Femur (tissue), 1 donor: ENCODE measurements around the gene FAM32A.

Source experiments
- DNase-seq: peaks from one replicate; pipeline ENCODE4 v3.0.0-alpha.2; 2017

FAM32A gene

DNA sequence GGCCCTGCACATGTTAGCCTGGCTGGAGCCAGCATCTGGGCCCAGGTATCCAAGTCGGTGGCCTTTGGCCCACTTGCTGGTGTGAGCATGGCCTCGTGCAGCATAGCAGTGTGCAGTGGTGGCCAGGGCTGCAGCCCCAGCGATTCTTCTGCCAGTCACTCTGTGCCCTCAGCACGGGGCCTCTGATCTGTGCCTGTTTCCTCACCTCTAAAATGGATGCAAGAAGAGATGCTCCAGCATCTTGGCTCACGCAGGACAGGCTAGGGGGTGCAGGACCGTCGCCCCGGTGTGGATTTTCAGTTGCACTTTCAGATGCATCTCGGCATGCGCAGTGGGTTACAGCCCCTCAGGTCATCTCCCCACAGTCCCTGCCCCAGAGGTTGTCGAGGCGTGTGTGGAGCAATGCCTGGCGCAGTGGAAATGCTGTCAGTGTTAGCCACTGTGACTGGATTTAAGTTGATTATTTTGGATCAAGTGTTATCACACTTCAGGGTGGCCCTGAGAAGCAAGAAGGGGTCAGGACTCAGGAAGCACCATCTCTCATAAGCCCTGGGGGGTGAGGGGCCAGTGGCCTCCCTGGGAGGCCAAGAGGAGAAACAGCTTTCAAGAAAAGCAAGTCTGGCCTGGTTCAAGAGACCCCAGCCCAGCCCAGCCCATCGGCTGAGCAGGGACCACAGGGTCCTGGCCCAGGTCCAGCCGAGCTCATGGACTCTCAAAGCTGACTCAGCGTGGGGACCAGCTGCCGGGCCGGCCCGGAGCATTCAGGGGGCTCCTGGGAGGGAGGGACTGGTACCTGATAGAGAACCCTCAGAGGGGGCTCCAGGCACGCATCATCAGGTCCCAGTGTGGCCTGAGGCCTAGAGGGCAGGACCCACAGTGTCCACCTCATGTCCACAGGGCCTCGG is 40.3 kb downstream of the FAM32A start:
- DNase-seq = peak; percentile 19

GRCh38 chr19:16226184-16226591 is 41.0 kb downstream of the FAM32A start:
- DNase-seq = no peak

DNA sequence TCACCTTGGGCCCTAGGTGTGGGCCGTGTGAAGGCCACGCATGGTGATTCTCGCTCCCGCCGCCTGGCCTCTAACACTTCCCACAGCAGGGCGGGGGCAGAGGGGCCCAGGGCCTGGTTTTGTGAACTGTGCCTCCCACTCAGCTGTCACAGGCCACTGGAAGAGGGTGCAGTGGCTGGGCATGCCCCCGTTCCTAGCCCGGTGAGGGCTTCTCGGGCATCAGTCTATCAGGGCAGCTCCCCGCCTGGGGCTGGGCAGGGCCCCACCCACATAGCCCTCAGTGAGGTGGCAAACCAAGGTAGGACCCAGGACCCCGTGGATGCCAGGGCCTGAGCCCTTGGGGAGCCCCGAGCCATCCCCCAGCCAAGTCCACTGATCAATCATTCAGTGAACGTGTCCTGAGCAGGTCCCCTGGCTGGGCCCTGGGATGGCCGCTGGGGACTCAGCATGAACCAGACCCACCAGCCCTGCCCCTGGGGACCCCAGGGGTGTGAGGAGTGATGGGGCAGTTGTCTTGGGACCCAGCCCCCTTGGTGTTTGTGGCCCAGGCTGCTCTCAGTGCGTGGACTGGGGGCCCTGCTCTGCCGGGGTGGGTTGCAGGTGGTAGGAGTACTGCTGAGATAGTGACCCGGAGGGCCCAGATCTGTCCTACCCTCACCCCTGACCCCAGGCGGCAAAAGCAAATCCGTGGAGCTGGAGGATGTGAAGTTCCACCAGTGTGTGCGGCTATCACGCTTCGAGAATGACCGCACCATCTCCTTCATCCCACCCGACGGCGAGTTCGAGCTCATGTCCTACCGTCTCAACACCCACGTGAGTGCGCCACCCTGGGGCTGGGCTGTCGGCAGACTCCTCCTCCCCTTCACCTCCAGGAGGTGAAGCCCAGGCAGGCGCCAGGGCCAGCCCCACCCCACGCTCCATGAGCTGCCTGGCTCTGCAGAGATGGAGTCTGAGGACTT is 41.9 kb downstream of the FAM32A start:
- peak; percentile 13 for DNase-seq

GRCh38 chr19:16227837-16228636 is 42.8 kb downstream of the FAM32A start:
- DNase-seq = peak; percentile 14

- peak; percentile 19 for DNase-seq
Measured at GRCh38 chr19:16228637-16229321, 43.6 kb downstream of the FAM32A start.

DNA sequence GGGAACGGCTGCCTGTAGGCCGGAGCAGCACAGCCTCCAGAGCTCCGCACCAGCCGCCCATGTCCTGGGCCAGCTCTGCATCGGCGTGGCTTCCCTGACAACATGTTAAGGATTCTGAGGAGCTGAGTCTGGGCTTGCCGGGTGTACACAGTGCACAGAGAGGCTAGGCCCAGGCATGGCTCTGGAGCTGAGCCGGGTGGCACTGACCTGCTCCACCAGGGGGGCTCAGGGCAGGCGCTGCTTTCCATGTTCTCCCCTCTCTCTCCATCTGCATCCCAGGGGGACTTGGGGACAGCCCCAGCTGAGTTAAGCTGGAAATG is 44.1 kb downstream of the FAM32A start:
- no peak for DNase-seq

DNA sequence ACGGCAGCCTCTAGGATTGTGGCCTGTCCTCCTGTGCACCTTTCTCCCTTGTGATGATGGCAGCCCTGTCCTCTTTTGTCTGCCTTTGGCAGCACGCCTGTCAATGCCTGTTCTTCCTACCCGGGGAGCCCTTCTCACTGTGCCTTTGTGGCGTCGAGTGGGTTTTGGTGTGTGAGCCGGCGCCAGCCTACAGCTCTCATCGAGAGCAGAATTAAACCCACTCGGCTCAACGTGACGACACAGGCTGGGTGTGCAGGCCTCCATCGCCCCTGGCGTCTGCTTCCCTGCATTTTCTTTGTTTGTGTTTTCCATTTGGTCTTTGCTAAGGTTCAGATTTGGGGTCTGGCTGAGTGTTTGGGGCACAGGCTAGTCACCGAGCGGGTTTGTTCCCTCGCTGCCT is 46.9 kb downstream of the FAM32A start:
- DNase-seq = no peak

DNA sequence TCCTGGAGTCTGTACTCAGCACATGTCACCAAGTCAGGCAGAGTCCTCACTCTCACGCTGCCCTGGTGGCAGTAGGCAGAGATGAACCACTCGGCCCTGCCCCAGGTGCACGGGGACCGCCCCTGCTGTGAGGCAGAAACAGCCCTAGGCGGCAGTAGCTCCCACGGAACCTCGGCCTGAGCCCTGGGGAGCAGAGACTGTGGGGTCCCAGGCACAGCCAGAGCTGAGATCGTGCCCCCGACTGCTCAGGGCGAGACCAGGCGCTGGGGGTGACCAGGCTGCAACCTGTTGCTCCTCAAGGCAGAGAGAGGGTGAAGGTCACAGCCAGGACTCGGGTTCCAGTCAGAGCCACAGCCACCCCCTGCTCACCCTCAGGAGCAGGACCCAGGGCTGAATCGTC is 47.4 kb downstream of the FAM32A start:
- peak; percentile 12 for DNase-seq

DNA sequence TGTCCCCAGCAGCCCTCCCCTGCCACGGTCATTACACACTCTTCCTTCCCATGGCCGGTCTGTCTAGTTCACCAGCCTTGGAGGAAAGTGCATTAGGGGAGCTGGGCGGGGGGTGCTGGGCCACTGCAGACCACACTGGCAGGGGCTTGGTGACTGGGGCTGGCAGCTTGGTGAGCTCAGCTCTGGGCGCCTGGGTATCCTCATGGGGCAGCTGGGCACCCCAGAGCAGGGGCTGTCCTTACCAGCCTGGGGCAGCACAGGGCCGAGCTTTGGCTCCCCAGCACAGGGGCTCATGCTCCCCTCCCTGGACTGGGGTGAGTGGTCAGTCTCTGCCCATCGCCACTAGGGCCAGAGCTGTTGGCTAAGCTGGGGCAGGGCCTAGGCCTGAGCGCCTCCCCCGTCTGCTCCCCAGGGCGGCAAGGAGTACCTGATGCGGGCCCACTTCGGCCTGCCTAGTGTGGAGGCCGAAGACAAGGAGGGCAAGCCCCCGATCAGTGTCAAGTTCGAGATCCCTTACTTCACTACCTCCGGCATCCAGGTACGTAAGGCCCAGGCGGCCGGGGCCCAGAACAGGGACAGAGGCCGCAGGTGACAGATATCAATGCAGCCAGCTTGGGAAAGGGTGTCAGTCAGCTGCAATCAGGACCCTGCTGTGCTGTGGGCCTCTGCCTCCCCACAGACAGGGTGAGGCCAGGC is 48.0 kb downstream of the FAM32A start:
- DNase-seq = no peak

DNA sequence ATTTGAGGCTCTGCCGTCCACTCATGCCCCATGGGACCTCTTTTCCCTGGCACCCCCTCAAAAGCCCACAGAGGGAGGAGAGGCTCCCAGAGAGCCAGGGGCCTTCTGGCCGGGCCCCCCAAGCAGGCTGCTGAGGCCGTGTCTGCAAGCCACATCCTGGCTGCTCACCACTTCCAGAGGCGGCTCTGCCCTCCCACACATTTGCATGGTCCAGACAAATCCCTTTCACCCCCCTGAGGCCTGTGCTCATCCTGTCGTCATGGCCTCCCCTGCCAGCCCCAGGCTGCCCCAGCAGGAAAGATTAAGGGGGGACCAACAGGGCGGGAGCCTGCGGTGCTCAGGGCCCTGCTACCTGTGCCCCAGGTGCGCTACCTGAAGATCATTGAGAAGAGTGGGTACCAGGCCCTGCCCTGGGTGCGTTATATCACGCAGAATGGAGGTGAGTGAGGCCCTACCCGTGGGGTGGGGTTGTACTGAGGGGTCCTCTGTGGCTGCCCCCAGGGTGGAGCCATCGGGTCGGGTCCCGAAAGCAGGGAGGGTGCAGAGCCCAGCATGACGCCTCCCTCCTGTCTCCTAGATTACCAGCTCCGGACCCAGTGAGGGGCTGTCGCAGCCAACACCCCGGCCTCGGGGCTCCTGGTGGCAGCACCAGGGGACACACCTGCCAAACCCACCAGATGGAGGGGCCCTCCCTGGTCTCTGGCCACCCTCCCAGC is 48.8 kb downstream of the FAM32A start:
- DNase-seq = no peak

- no peak for DNase-seq
Measured at GRCh38 chr19:16234552-16235445, 49.6 kb downstream of the FAM32A start.

DNA sequence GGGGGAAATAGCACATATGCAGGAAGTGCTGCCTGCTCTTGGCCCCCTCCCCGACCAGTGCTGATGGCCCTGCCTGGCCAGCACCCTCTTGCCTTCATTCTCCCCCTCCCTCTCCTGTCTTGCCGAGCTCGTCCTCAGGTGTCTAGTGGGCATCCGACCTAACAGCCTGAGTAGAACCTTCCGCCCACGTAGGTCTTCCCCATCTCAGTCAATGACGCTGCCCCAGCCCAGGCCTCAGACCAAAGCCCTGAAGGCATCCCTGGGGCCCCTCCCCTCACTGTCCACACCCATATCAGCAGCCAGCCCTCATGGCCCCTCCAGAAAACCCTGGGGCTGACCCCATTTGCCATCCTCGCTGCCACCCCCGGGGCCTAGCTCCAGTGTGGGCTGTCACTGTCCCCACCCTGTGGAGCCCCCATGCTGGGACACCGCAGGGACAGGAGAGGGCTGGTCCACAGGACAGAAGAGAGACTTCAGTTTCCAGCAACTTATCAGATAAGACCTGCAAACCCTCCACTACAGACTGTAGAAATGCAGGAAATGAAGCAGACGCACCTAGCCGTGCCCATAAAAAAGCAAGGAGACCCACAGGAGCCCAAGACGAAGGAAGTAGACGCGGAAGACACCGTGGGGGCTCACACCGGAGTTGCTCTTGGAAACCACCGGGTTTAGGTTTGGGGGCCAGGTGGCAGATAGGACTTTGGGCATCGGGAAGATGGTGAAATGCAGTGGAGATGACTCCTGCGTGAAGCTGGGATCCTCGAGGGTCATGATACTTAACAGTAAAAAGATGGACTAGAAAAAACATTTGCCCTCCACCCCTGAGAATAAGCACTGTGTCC is 50.8 kb downstream of the FAM32A start:
- no peak for DNase-seq
